ENCODE results near the gene ODAD4. TPM values are rescaled to one million over a fixed set of nuclear protein-coding genes. Genes with fewer than 3 reads are reported as not detected.

The ODAD4 gene
- total RNA-seq, 1 experiment from 2014 or later = 0.15 TPM

DNA sequence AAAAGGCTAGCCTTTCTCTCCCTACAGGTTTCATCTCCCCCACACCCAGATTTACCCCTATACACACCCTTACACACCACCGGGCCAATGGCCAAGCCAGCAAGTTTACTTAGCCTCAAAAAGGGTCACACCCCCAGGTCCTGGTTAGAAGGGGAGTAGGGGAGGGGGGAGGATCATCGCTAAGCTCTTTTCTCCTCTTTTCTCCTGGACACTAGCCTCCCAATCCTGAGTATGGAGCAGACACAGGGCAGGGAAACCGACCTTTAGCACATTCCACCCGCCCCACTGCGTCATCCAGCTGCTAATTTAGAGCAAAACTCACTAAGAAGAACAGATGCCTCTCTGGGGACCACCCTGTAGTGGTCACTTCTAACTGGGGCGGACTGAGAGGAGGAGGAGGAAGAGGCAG is 16.1 kb upstream of the ODAD4 start:
- H3K9ac ChIP-seq (ENCODE audit: low read length) = no peak overlapping the region
- H3F3A ChIP-seq (ENCODE audit: low read length, unreplicated experiment) = peaks cover 7% of the 10 kb centered on the region
- TF ChIP-seq EZH2phosphoT487 (IDR thresholded peaks at IDR 0.05; ENCODE audit: borderline replicate concordance, low read length) = no peak
- TF ChIP-seq EZH2 (IDR thresholded peaks at IDR 0.05; ENCODE audit: low read length, unreplicated experiment) = no peak
- TF ChIP-seq, protein P1, sequence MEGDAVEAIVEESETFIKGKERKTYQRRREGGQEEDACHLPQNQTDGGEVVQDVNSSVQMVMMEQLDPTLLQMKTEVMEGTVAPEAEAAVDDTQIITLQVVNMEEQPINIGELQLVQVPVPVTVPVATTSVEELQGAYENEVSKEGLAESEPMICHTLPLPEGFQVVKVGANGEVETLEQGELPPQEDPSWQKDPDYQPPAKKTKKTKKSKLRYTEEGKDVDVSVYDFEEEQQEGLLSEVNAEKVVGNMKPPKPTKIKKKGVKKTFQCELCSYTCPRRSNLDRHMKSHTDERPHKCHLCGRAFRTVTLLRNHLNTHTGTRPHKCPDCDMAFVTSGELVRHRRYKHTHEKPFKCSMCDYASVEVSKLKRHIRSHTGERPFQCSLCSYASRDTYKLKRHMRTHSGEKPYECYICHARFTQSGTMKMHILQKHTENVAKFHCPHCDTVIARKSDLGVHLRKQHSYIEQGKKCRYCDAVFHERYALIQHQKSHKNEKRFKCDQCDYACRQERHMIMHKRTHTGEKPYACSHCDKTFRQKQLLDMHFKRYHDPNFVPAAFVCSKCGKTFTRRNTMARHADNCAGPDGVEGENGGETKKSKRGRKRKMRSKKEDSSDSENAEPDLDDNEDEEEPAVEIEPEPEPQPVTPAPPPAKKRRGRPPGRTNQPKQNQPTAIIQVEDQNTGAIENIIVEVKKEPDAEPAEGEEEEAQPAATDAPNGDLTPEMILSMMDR (conservative IDR thresholded peaks at IDR 0.05; ENCODE audit: low read depth, low read length) = no peak
- BruUV-seq (replicated peaks) = no TSS peak
- H3K9me3 ChIP-seq (ENCODE audit: low read length) = no peaks in the 10 kb centered on the region
- no peaks in the 10 kb centered on the region for H3K9me2 ChIP-seq (replicated peaks; ENCODE audit: low read length)
- ChIA-PET CTCF (interaction anchor here (0.9 kb wide), 1 partner anchor 613 kb away, joined by 3 read pairs; no protein-coding TSS in a partner anchor), POLR2A (ENCODE audit: unreplicated experiment) (no interaction called here)
- H2AFZ ChIP-seq (ENCODE audit: low read length) = no peak overlapping the region
- peaks cover 20% of the 10 kb centered on the region; the same call in 1 of the 2 replicates for H3K36me3 ChIP-seq (ENCODE audit: low read depth, low read length)
- intact Hi-C loops (cut with micrococcal nuclease) = no loop called here
- H3K27ac ChIP-seq (ENCODE audit: low read length) = no peak overlapping the region
- no peaks in the 10 kb centered on the region for H3K27me3 ChIP-seq (ENCODE audit: low read length)
- peaks cover 42% of the 10 kb centered on the region for H3K4me1 ChIP-seq (ENCODE audit: insufficient read depth, low read length)
- H3K79me2 ChIP-seq (ENCODE audit: low read length) = peaks cover 77% of the 10 kb centered on the region
- peaks cover 39% of the 10 kb centered on the region for H4K20me1 ChIP-seq (ENCODE audit: low read length)
- ATAC-seq (no peak), DNase-seq (no peak)
- no peak overlapping the region for H3K4me3 ChIP-seq (ENCODE audit: low read length)
- H3K4me2 ChIP-seq (ENCODE audit: low read length) = no peak overlapping the region

- Histone ChIP-seq H3K27ac (ENCODE audit: low read length) (no peak overlapping the region), H3K9ac (ENCODE audit: low read length) (no peak overlapping the region), H3K36me3 (ENCODE audit: low read depth, low read length) (peaks cover 13% of the 10 kb centered on the region; the same call in 1 of the 2 replicates), H3F3A (ENCODE audit: low read length, unreplicated experiment) (peaks cover 7% of the 10 kb centered on the region), H2AFZ (ENCODE audit: low read length) (no peak overlapping the region), H3K9me3 (ENCODE audit: low read length) (no peaks in the 10 kb centered on the region), H3K4me2 (ENCODE audit: low read length) (no peak overlapping the region), H4K20me1 (ENCODE audit: low read length) (peaks cover 39% of the 10 kb centered on the region), H3K27me3 (ENCODE audit: low read length) (no peaks in the 10 kb centered on the region), H3K4me1 (ENCODE audit: insufficient read depth, low read length) (peaks cover 45% of the 10 kb centered on the region), H3K4me3 (ENCODE audit: low read length) (no peak overlapping the region), H3K9me2 (replicated peaks; ENCODE audit: low read length) (no peaks in the 10 kb centered on the region), H3K79me2 (ENCODE audit: low read length) (peaks cover 72% of the 10 kb centered on the region)
- CTCF ChIA-PET = interaction anchor here (0.6 to 0.9 kb wide), 2 partner anchors 49 to 612 kb away, joined by 3 read pairs; no protein-coding TSS in a partner anchor
- BruUV-seq (replicated peaks) = no TSS peak
- DNase-seq (no peak), ATAC-seq (no peak)
- TF ChIP-seq EZH2phosphoT487 (IDR thresholded peaks at IDR 0.05; ENCODE audit: borderline replicate concordance, low read length) = no peak
- TF ChIP-seq, protein P1 (conservative IDR thresholded peaks at IDR 0.05; ENCODE audit: low read depth, low read length) = no peak
- TF ChIP-seq EZH2 (IDR thresholded peaks at IDR 0.05; ENCODE audit: low read length, unreplicated experiment) = no peak
- POLR2A ChIA-PET (ENCODE audit: unreplicated experiment) = no interaction called here
- intact Hi-C loops (cut with micrococcal nuclease) = no loop called here
Observed at GRCh38 chr17:41915020-41915419, 15.4 kb upstream of the ODAD4 start.

DNA sequence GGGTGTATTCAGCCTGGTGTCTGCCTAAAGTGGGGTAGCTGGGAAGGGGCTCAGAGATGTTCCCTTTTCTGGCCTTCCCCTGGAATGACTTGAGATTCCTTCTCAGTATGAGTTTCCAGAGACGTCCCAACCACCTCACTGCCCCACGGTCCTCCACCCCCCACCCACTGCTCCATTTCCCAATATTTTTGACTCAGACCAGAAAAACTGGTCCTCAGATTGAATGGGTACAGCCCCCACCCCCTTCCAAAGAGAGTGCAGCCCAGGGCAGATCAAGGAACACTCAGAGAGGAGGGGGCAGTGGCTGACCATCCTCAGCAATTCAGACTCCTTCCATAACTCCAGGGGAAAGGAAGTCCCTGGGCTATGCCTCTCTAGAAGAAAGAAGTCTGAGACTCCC is 14.9 kb upstream of the ODAD4 start:
- CTCF ChIA-PET = no interaction called here
- POLR2A ChIA-PET (ENCODE audit: unreplicated experiment) = no interaction called here
- H4K20me1 ChIP-seq (ENCODE audit: low read length) = peaks cover 39% of the 10 kb centered on the region

More for the DNA sequence above, 14.9 kb upstream of the ODAD4 start:
- H3K36me3 ChIP-seq (ENCODE audit: low read depth, low read length) = peaks cover 11% of the 10 kb centered on the region; the same call in 1 of the 2 replicates
- H3K27me3 ChIP-seq (ENCODE audit: low read length) = no peaks in the 10 kb centered on the region
- H3F3A ChIP-seq (ENCODE audit: low read length, unreplicated experiment) = peaks cover 7% of the 10 kb centered on the region
- DNase-seq (no peak), ATAC-seq (no peak)
- no peak overlapping the region for H2AFZ ChIP-seq (ENCODE audit: low read length)
- no peaks in the 10 kb centered on the region for H3K9me3 ChIP-seq (ENCODE audit: low read length)
- H3K9me2 ChIP-seq (replicated peaks; ENCODE audit: low read length) = no peaks in the 10 kb centered on the region
- H3K4me2 ChIP-seq (ENCODE audit: low read length) = peak overlapping the region; percentile 29; the same call in 1 of the 2 replicates
- no TSS peak for BruUV-seq (replicated peaks)
- intact Hi-C loops (cut with micrococcal nuclease) = no loop called here
- no peak overlapping the region for H3K27ac ChIP-seq (ENCODE audit: low read length)
- H3K9ac ChIP-seq (ENCODE audit: low read length) = no peak overlapping the region
- peaks cover 68% of the 10 kb centered on the region for H3K79me2 ChIP-seq (ENCODE audit: low read length)
- H3K4me1 ChIP-seq (ENCODE audit: insufficient read depth, low read length) = peaks cover 42% of the 10 kb centered on the region
- no peak overlapping the region; the same call in 1 of the 2 replicates for H3K4me3 ChIP-seq (ENCODE audit: low read length)
- no peak for TF ChIP-seq EZH2 (IDR thresholded peaks at IDR 0.05; ENCODE audit: low read length, unreplicated experiment)
- TF ChIP-seq EZH2phosphoT487 (IDR thresholded peaks at IDR 0.05; ENCODE audit: borderline replicate concordance, low read length) = no peak
- TF ChIP-seq, protein P1 (conservative IDR thresholded peaks at IDR 0.05; ENCODE audit: low read depth, low read length) = no peak
